OCI-LY3 (cell line): ENCODE data around the gene ARFGAP3.

ENCODE experiments used
- CTCF ChIP-seq: fragments of 200-600, 300-600 bp; sonication (generic); IDR thresholded peaks from 2 replicates; pipeline ENCODE4 v1.5.1; 2014; ENCODE audit warnings: antibody characterized with exemption, low read length, low read depth
- EZH2phosphoT487 ChIP-seq: fragments of 200-600 bp; shearing (Covaris generic); IDR thresholded peaks from 2 replicates; pipeline ENCODE4 v1.6.1; 2018; ENCODE audit warnings: antibody characterized with exemption, mixed run types, low read depth

DNA sequence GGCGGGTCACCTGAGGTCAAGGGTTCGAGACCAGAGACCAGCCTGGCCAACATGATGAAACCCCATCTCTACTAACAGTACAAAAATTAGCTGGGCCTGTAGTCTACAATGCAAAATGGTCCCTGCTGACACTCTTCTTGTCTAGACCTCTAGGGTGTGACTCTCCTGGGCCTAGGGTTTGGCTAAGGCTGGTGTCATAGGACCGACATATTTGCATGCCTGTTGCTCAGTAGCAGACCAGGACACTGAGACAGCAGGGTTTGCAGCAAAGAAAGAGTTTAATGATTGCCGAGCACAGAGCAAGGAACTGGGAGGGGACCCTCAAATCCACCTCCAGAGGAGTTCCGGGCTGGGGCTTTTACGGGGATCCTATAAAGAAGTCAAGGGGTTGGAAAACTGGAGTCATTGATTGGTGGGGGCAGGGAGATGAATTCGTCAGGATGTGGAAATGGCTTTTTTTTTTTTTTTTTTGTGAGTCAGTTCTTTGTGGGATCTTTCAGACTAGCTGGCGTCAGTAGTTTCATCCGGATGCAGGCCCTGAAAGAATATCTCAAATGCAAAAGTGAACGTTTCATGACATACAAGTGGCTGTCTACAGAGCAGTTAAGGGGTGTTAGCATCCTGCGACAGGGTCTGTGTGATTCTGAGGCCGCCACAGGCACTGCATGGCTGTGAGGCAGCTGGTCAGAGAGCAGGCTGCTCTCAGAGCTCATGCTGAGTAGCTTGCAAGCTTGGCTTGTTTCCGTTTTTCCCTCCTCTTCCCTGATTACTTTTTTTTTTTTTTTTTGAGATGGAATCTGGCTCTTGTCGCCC, 109.2 kb downstream of the ARFGAP3 start:
- TF ChIP-seq CTCF (no peak), EZH2phosphoT487 (no peak)
